Muscle of arm (tissue), 12 donors: ENCODE data around the gene RSRC1. TPM values are rescaled to one million over a fixed set of nuclear protein-coding genes. Genes with fewer than 3 reads are reported as not detected.

Experiments used
- DNase-seq: peaks from one replicate; pipeline ENCODE4 v3.0.0-alpha.2; 2013
- polyA plus RNA-seq, 12 donors: library from polyadenylated mRNA; unstranded; fragments of 120-200 nt; gene quantifications; one replicate each; pipeline ENCODE4 v1.2.1, GENCODE V29; 2013; ENCODE audit not compliant: insufficient read length in 12 of 12

Gene RSRC1
- polyA plus RNA-seq, 12 donors: 20.7 to 44.9 (median 23.7) TPM; not detected in 1

- DNase-seq: no peak
These were observed 17.6 kb downstream of the RSRC1 start for GRCh38 chr3:158127250-158128219.

GRCh38 chr3:158128755-158129154 lies 18.9 kb downstream of the RSRC1 start:
- no peak for DNase-seq

- DNase-seq: no peak
These were observed 24.5 kb downstream of the RSRC1 start for GRCh38 chr3:158134363-158134762.

- no peak for DNase-seq
These were observed 30.5 kb downstream of the RSRC1 start for GRCh38 chr3:158140396-158140795.

- DNase-seq: no peak
These were observed 38.3 kb downstream of the RSRC1 start for GRCh38 chr3:158148218-158148617.

- no peak for DNase-seq
These were observed 42.3 kb downstream of the RSRC1 start for GRCh38 chr3:158152186-158152585.

GRCh38 chr3:158158969-158159368 lies 49.1 kb downstream of the RSRC1 start:
- DNase-seq: no peak

- DNase-seq: no peak
These were observed 49.8 kb downstream of the RSRC1 start for GRCh38 chr3:158159714-158160113.

GRCh38 chr3:158160958-158161357 lies 51.1 kb downstream of the RSRC1 start:
- no peak for DNase-seq

GRCh38 chr3:158165141-158165655 lies 55.3 kb downstream of the RSRC1 start:
- no peak for DNase-seq

GRCh38 chr3:158165730-158166129 lies 55.8 kb downstream of the RSRC1 start:
- no peak for DNase-seq

GRCh38 chr3:158166223-158166622 lies 56.3 kb downstream of the RSRC1 start:
- DNase-seq: no peak

- DNase-seq: no peak
These were observed 58.1 kb downstream of the RSRC1 start for GRCh38 chr3:158167737-158168557.

GRCh38 chr3:158169091-158169491 lies 59.2 kb downstream of the RSRC1 start:
- no peak for DNase-seq

GRCh38 chr3:158181096-158181495 lies 71.2 kb downstream of the RSRC1 start:
- DNase-seq: no peak

- no peak for DNase-seq
These were observed 75.8 kb downstream of the RSRC1 start for GRCh38 chr3:158185711-158186110.

- no peak for DNase-seq
These were observed 91.1 kb downstream of the RSRC1 start for GRCh38 chr3:158200955-158201354.

GRCh38 chr3:158205324-158205723 lies 95.4 kb downstream of the RSRC1 start:
- DNase-seq: no peak

GRCh38 chr3:158205994-158206393 lies 96.1 kb downstream of the RSRC1 start:
- DNase-seq: no peak

GRCh38 chr3:158210067-158210466 lies 100.2 kb downstream of the RSRC1 start:
- no peak for DNase-seq

- no peak for DNase-seq
These were observed 103.6 kb downstream of the RSRC1 start for GRCh38 chr3:158213461-158213860.

- no peak for DNase-seq
These were observed 108.1 kb downstream of the RSRC1 start for GRCh38 chr3:158217992-158218391.
